OCI-LY7 (cell line): Measurements from ENCODE around the gene COPS8. TPM values are rescaled to one million over a fixed set of nuclear protein-coding genes. Genes with fewer than 3 reads are reported as not detected.

ENCODE experiments used
- BruUV-seq: library from RNA; stranded (reverse); fragments of 400-500 nt; replicated peaks from 2 replicates; lab custom pipeline; 2021; lab: Mats Ljungman, UMichigan
- CTCF ChIA-PET: fragments of 300-600 bp; sonication (Branson Sonifier 250); formaldehyde crosslinking; loops from one replicate; lab custom pipeline; 2022; ENCODE audit warnings: antibody characterized with exemption; ENCODE audit not compliant: unreplicated experiment; lab: Charles Lee
- POLR2A ChIA-PET: fragments of 300-600 bp; sonication (Branson Sonifier 250); formaldehyde crosslinking; loops from one replicate; lab custom pipeline; 2022; ENCODE audit warnings: antibody characterized with exemption; lab: Charles Lee
- DNase-seq: peaks from one replicate; pipeline ENCODE4 v3.0.0-alpha.2; 2015; ENCODE audit warnings: low spot score
- H2AFZ ChIP-seq: fragments of 200-600 bp; sonication (generic), shearing (Covaris generic); 2 replicates; pipeline ENCODE4 v1.6.1; 2014; ENCODE audit warnings: mild to moderate bottlenecking, antibody characterized with exemption, low read length, moderate library complexity
- H3K27ac ChIP-seq: fragments of 200-600 bp; sonication (generic); 2 replicates; pipeline ENCODE4 v1.5.1; 2014; ENCODE audit warnings: mixed run types, low read depth, mild to moderate bottlenecking, moderate library complexity, low read length, inconsistent platforms; ENCODE audit not compliant: poor library complexity, severe bottlenecking
- H3K36me3 ChIP-seq: fragments of 200-600 bp; sonication (generic); 2 replicates; pipeline ENCODE4 v1.6.1; 2014; ENCODE audit warnings: mild to moderate bottlenecking, antibody characterized with exemption, low read length, moderate library complexity, mixed read lengths; ENCODE audit not compliant: insufficient read depth
- H3K4me1 ChIP-seq: fragments of 200-600 bp; sonication (generic); 2 replicates; pipeline ENCODE4 v1.5.1; 2014; ENCODE audit warnings: mild to moderate bottlenecking, low read length; ENCODE audit not compliant: insufficient read depth, poor library complexity, severe bottlenecking
- H3K4me2 ChIP-seq: fragments of 200-600 bp; sonication (generic); 2 replicates; pipeline ENCODE4 v1.6.1; 2014; ENCODE audit warnings: mild to moderate bottlenecking, low read length
- H3K4me3 ChIP-seq: fragments of 200-600 bp; sonication (generic); 2 replicates; pipeline ENCODE4 v1.5.1; 2014; ENCODE audit warnings: mild to moderate bottlenecking, low read depth, low read length; ENCODE audit not compliant: poor library complexity, severe bottlenecking
- H3K79me2 ChIP-seq: fragments of 200-600 bp; sonication (generic); 2 replicates; pipeline ENCODE4 v1.6.1; 2016; ENCODE audit warnings: low read depth, mild to moderate bottlenecking, low read length, moderate library complexity, mixed read lengths; ENCODE audit not compliant: insufficient read depth
- H3K9me2 ChIP-seq: fragments of 200-600 bp; sonication (generic); 2 replicates; pipeline ENCODE4 v1.6.1; 2016; ENCODE audit warnings: mild to moderate bottlenecking, low read length, mixed read lengths; ENCODE audit not compliant: insufficient read depth
- H3K9me3 ChIP-seq: fragments of 200-600 bp; sonication (generic); 2 replicates; pipeline ENCODE4 v1.6.1; 2014; ENCODE audit warnings: mild to moderate bottlenecking, mixed run types, low read length, mixed read lengths
- H4K20me1 ChIP-seq: fragments of 200-600 bp; sonication (generic); 2 replicates; pipeline ENCODE4 v1.6.1; 2014; ENCODE audit warnings: mild to moderate bottlenecking, antibody characterized with exemption, low read length, moderate library complexity, mixed read lengths; ENCODE audit not compliant: insufficient read depth
- EZH2phosphoT487 ChIP-seq: fragments of 200-600 bp; sonication (generic); IDR thresholded peaks from 2 replicates; pipeline ENCODE4 v1.6.1; 2018; ENCODE audit warnings: low read depth, borderline replicate concordance, mild to moderate bottlenecking, mixed run types, antibody characterized with exemption, low read length, moderate library complexity, mixed read lengths
- intact Hi-C: fragments of 100-400 bp; cut with micrococcal nuclease; formaldehyde crosslinking; loops from one replicate; pipeline ENCODE4 v1.10.0; 2022; ENCODE audit not compliant: unreplicated experiment
- total RNA-seq, 2 experiments: library from RNA; depleted of rRNA in 1 of 2; stranded (reverse); fragments of >200 nt in 1 of 2; shearing (Covaris generic) in 1 of 2; gene quantifications; 2 replicates each; pipeline ENCODE4 v1.2.3, GENCODE V29; 2014 to 2022
- TF ChIP-seq, protein P1 (sequence below): fragments of 200-600 bp; sonication (generic); conservative IDR thresholded peaks from 2 replicates; pipeline ENCODE4 v1.5.1; 2014; ENCODE audit warnings: mild to moderate bottlenecking, antibody characterized with exemption, low read length, moderate library complexity, mixed read lengths

The COPS8 gene
- total RNA-seq, 2 experiments from 2014 or later: 58.8 to 117 TPM

DNA sequence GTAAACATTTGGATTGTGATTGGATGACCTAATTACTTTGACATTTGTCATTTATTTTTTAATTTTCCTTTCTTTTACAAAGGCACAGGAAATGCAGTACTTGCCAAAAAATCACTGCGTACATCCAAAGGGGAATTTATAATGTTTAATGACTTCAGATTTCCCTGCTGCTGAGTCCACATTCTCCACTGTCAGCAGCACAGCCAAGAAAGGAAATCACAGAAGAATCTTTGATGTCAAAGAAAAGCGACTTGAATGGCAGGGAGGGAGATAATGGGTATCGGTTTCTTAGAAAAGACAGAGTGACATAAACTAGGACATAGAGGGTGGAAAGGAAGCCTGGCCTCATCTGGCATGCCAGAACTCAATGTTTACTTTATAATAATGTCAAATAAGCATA lies 41.4 kb upstream of the COPS8 start:
- Histone ChIP-seq H3K9me2 (no peaks in the 10 kb centered on the region), H3K4me2 (no peak overlapping the region), H2AFZ (no peak overlapping the region), H3K79me2 (no peaks in the 10 kb centered on the region), H3K27ac (no peak overlapping the region), H4K20me1 (no peaks in the 10 kb centered on the region), H3K9me3 (peaks cover 14% of the 10 kb centered on the region), H3K4me1 (no peaks in the 10 kb centered on the region), H3K4me3 (no peak overlapping the region), H3K36me3 (no peaks in the 10 kb centered on the region)
- intact Hi-C loops: no loop called here
- CTCF ChIA-PET: no interaction called here
- POLR2A ChIA-PET: no interaction called here
- no TSS peak for BruUV-seq
- no peak for TF ChIP-seq EZH2phosphoT487
- TF ChIP-seq, protein P1, sequence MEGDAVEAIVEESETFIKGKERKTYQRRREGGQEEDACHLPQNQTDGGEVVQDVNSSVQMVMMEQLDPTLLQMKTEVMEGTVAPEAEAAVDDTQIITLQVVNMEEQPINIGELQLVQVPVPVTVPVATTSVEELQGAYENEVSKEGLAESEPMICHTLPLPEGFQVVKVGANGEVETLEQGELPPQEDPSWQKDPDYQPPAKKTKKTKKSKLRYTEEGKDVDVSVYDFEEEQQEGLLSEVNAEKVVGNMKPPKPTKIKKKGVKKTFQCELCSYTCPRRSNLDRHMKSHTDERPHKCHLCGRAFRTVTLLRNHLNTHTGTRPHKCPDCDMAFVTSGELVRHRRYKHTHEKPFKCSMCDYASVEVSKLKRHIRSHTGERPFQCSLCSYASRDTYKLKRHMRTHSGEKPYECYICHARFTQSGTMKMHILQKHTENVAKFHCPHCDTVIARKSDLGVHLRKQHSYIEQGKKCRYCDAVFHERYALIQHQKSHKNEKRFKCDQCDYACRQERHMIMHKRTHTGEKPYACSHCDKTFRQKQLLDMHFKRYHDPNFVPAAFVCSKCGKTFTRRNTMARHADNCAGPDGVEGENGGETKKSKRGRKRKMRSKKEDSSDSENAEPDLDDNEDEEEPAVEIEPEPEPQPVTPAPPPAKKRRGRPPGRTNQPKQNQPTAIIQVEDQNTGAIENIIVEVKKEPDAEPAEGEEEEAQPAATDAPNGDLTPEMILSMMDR: no peak
- DNase-seq: no peak

DNA sequence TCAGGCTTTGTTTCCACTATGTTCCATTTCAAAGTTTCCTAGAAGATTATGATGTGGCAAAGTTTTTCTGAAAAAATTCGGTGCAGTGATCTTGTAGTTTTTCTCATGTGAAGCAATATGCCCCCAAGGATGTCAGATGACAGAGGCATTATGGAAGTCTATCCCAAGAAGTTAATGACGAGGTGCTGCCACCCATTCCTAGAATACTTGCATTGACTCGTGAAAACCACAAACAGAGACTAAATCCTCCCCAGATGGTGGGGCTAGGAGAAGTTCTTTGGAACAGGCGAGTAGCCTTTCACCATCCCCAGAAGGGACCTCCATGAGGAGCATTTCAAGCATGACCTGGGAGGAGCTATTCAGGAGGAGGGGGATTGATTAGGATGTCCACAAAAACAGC lies 40.2 kb upstream of the COPS8 start:
- H2AFZ ChIP-seq: no peak overlapping the region
- no peak overlapping the region for H3K4me2 ChIP-seq
- H3K9me3 ChIP-seq: peaks cover 18% of the 10 kb centered on the region
- no TSS peak for BruUV-seq
- no peak overlapping the region for H3K4me3 ChIP-seq
- intact Hi-C loops: no loop called here
- no peak overlapping the region for H3K27ac ChIP-seq
- no peaks in the 10 kb centered on the region for H3K36me3 ChIP-seq
- ChIA-PET POLR2A (interaction anchor here (1.4 kb wide), 1 partner anchor 9 kb away, joined by 4 read pairs; no protein-coding TSS in a partner anchor), CTCF (no interaction called here)
- no peaks in the 10 kb centered on the region for H3K4me1 ChIP-seq
- no peak for DNase-seq
- H3K79me2 ChIP-seq: no peaks in the 10 kb centered on the region
- TF ChIP-seq, protein P1: no peak
- TF ChIP-seq EZH2phosphoT487: no peak
- no peaks in the 10 kb centered on the region for H4K20me1 ChIP-seq
- H3K9me2 ChIP-seq: no peaks in the 10 kb centered on the region

DNA sequence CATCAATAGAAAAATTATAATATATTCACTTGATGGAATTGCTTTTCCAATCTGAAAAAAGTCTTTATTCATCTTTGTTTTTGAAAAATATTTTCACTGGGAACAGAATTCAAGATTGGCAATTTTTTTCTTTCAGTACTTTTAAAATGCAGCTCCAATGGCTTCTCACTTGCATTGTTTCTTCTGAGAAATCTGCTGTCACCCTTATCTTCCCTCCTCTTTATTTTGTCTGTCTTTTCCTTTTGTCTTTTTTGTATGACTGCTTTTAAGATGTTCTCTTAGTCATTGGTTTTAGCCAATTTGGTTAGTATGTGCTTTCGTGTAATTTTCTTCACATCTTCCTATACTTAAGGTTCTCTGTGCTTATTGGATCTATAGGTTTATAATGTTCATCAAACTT lies 37.1 kb upstream of the COPS8 start:
- POLR2A ChIA-PET: interaction anchor here (0.7 kb wide), 1 partner anchor 702 kb away, joined by 3 read pairs; no protein-coding TSS in a partner anchor

More for the DNA sequence above, 37.1 kb upstream of the COPS8 start:
- intact Hi-C loops: no loop called here
- no peak overlapping the region for H3K27ac ChIP-seq
- H3K36me3 ChIP-seq: no peaks in the 10 kb centered on the region
- no TSS peak for BruUV-seq
- no peaks in the 10 kb centered on the region for H3K9me2 ChIP-seq
- H4K20me1 ChIP-seq: no peaks in the 10 kb centered on the region
- TF ChIP-seq EZH2phosphoT487: no peak
- TF ChIP-seq, protein P1: no peak
- CTCF ChIA-PET: no interaction called here
- no peak for DNase-seq
- no peak overlapping the region for H2AFZ ChIP-seq
- no peaks in the 10 kb centered on the region for H3K79me2 ChIP-seq
- peaks cover 18% of the 10 kb centered on the region for H3K9me3 ChIP-seq
- no peaks in the 10 kb centered on the region for H3K4me1 ChIP-seq
- H3K4me3 ChIP-seq: no peak overlapping the region
- H3K4me2 ChIP-seq: no peak overlapping the region
